Spleen (tissue), 13 donors: ENCODE results near the gene MED7. TPM values are rescaled to one million over a fixed set of nuclear protein-coding genes. Genes with fewer than 3 reads are reported as not detected.

Source experiments
- DNase-seq: peaks from one replicate; pipeline ENCODE4 v3.0.0-alpha.2; 2020
- H3K27ac ChIP-seq, 8 donors: fragments of 200-600 bp; sonication (generic) in 7 of 8; 1 replicate in 4 of 8; 2 replicates in 4 of 8; pipeline versions ENCODE4 v1.5.0 to v1.8.0; 2016 to 2021; ENCODE audit warnings: inconsistent platforms in 4 of 8, mild to moderate bottlenecking in 4 of 8, moderate library complexity in 1 of 8
- H3K27me3 ChIP-seq, 7 donors: fragments of 200-600 bp; sonication (generic) in 6 of 7; replicated peaks in 1 of 7; 1 replicate in 4 of 7; 2 replicates in 3 of 7; pipeline versions ENCODE4 v1.5.0 to v1.8.0; 2016 to 2021; ENCODE audit warnings: inconsistent platforms in 3 of 7, mild to moderate bottlenecking in 1 of 7
- H3K36me3 ChIP-seq, 6 donors: fragments of 200-600 bp; sonication (generic) in 5 of 6; 1 replicate in 4 of 6; 2 replicates in 2 of 6; pipeline versions ENCODE4 v1.5.0 to v1.8.0; 2016 to 2021; ENCODE audit warnings: inconsistent platforms in 2 of 6
- H3K4me1 ChIP-seq, 6 donors: fragments of 200-600 bp; sonication (generic) in 5 of 6; 1 replicate in 3 of 6; 2 replicates in 3 of 6; pipeline versions ENCODE4 v1.5.0 to v1.8.0; 2016 to 2021; ENCODE audit warnings: inconsistent platforms in 3 of 6
- H3K4me3 ChIP-seq, 8 donors: fragments of 200-600 bp; sonication (generic) in 7 of 8; 1 replicate in 4 of 8; 2 replicates in 4 of 8; pipeline versions ENCODE4 v1.5.0 to v1.8.0; 2016 to 2021; ENCODE audit warnings: inconsistent platforms in 4 of 8, mild to moderate bottlenecking in 4 of 8, moderate library complexity in 2 of 8
- H3K9me3 ChIP-seq, 8 donors: fragments of 200-600 bp; sonication (generic) in 7 of 8; 1 replicate in 4 of 8; 2 replicates in 4 of 8; pipeline versions ENCODE4 v1.5.0 to v1.8.0; 2016 to 2021; ENCODE audit warnings: inconsistent platforms in 4 of 8
- POLR2A ChIP-seq, 3 donors: fragments of 450-650 bp; IDR thresholded peaks; one replicate each; pipeline ENCODE4 v1.5.1; 2017; ENCODE audit warnings: antibody characterized with exemption in 3 of 3, mild to moderate bottlenecking in 1 of 3
- POLR2AphosphoS5 ChIP-seq, 3 donors: sonication (generic); formaldehyde crosslinking; IDR thresholded peaks; one replicate each; pipeline ENCODE4 v1.5.1; 2017; ENCODE audit warnings: antibody characterized with exemption in 3 of 3
- WGBS, 5 donors: extraction: QIAGEN DNeasy Blood & Tissue Kit in 3 of 5; methylation state at CpG; one replicate each; pipeline versions ENCODE4 v1.1.5 to v1.1.7; 2013 to 2018; 5-methylcytosine and 5-hydroxymethylcytosine counted together
- intact Hi-C: fragments of 100-400 bp; cut with DNase I; formaldehyde crosslinking; loops from one replicate; pipeline ENCODE4 v1.15.0; 2023; ENCODE audit warnings: low total_unique reads
- long read RNA-seq, 2 donors: transcript quantifications; one replicate each; lab custom pipeline, GENCODE V29; 2026
- polyA plus RNA-seq, 3 donors: library from polyadenylated mRNA; stranded (reverse); fragments of 200-250 nt; gene quantifications; one replicate each; pipeline ENCODE4 v1.2.1, GENCODE V29; 2013
- total RNA-seq, 7 donors: library from RNA; depleted of rRNA in 3 of 7; stranded (reverse); fragments of >200 nt in 3 of 7; fragmentation: NEBNext Ultra II Directional in 4 of 7; extraction: Animal tissue kit (Norgen Biotek cat#: 25700) in 4 of 7; gene quantifications; one replicate each; pipeline versions ENCODE4 v1.1.0 to v1.2.1, GENCODE V29; 2016 to 2021
- TF ChIP-seq, protein P1 (sequence below), 11 experiments: fragments of 200-600 bp in 7 of 11; fragments of 450-650 bp in 4 of 11; sonication (generic) in 4 of 11; IDR thresholded peaks in 8 of 11; conservative IDR thresholded peaks in 3 of 11; 1 replicate in 7 of 11; 2 replicates in 4 of 11; pipeline versions ENCODE4 v1.4.0 to v1.8.0; 2016 to 2021; ENCODE audit warnings: antibody characterized with exemption in 11 of 11, inconsistent platforms in 4 of 11, mild to moderate bottlenecking in 1 of 11
- donor health status: healthy with polysubstance abuse.
- donor health status: DM: no; HTN: no; CAD: no; lungs with moderate emphysema.
- donor health status: DM: no; HTN: no; CAD: no.
- donor health status: Bipolar disorder and iron deficiency.
- donor health status: healthy.
- donor health status: DM: no; HTN: no; CAD: no.
- donor health status: DM: yes; HTN: yes; CAD: no.

The MED7 gene
- total RNA-seq = 10 to 100 TPM in 6 of 7 donors, 1 to 10 TPM in 1; 9.5 to 15.9 (median 14.6) TPM
- polyA plus RNA-seq = 10 to 100 TPM; 22.8 to 27.0 (median 23.5) TPM
- long read RNA-seq, donor 1, transcript MED7-201 (2 exons, 2,402 nt) = major isoform, 12 of 16 reads
- long read RNA-seq, donor 1, partial matches to known transcripts = 0 of 16 reads
- long read RNA-seq, donor 1, other reads (novel, unspliced or antisense) = 0 of 16 reads
- long read RNA-seq, donor 2, transcript MED7-201 (2 exons, 2,402 nt) = major isoform, 6 of 6 reads
- long read RNA-seq, donor 2, partial matches to known transcripts = 0 of 6 reads
- long read RNA-seq, donor 2, other reads (novel, unspliced or antisense) = 0 of 6 reads

- intact Hi-C loops = no loop called here
- Histone ChIP-seq H3K4me1 (peaks cover 11 to 33% (median 21%) of the 10 kb centered on the region in 6 donors), H3K4me3 (peak within 1 kb of the TSS; percentile 50 to 86 (median 73)), H3K9me3 (no peaks in the 10 kb centered on the region), H3K36me3 (peaks cover 0 to 21% (median 15%) of the 10 kb centered on the region in 6 donors), H3K27me3 (no peaks in the 10 kb centered on the region), H3K27ac (peak within 1 kb of the TSS; percentile 89 to 98 (median 95))
- TF ChIP-seq POLR2A (IDR thresholded peaks at IDR 0.05) (peak; percentile 7 to 83 (median 18)), POLR2AphosphoS5 (IDR thresholded peaks at IDR 0.05) (peak; percentile 93 to 97 (median 95))
- TF ChIP-seq, protein P1, sequence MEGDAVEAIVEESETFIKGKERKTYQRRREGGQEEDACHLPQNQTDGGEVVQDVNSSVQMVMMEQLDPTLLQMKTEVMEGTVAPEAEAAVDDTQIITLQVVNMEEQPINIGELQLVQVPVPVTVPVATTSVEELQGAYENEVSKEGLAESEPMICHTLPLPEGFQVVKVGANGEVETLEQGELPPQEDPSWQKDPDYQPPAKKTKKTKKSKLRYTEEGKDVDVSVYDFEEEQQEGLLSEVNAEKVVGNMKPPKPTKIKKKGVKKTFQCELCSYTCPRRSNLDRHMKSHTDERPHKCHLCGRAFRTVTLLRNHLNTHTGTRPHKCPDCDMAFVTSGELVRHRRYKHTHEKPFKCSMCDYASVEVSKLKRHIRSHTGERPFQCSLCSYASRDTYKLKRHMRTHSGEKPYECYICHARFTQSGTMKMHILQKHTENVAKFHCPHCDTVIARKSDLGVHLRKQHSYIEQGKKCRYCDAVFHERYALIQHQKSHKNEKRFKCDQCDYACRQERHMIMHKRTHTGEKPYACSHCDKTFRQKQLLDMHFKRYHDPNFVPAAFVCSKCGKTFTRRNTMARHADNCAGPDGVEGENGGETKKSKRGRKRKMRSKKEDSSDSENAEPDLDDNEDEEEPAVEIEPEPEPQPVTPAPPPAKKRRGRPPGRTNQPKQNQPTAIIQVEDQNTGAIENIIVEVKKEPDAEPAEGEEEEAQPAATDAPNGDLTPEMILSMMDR (IDR thresholded peaks at IDR 0.05 in 8 of 11, conservative IDR thresholded peaks at IDR 0.05 in 3 of 11) = peak in 1 of 11 experiments; percentile 10
- 0 to 1% (median 1%) methylated on average over 34 to 48 of the region's 48 CpGs for WGBS, 5 donors
- DNase-seq = peak; percentile 97
Measured at GRCh38 chr5:157142317-157143126, at the start of gene MED7. Gene MED7, minus strand, starts transcription at chr5:157142865. Its CDS starts 3,434 bp downstream, at chr5:157139431.

DNA sequence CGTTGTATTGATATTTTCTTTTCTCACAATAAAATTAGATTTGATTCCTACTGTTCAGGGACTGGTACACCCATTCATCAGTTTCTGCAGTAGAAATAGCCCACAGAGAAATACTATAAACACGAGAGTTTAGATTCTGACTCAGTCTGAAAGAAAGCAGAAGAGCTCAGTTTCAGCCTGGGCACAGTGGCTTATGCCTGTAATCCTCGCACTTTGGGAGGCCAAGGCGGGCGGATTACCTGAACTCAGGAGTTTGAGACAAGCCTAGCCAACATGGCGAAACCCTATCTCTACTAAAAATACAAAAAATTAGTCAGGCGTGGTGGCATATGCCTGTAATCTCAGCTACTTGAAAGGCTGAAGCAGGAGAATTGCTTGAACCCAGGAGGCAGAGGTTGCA, 46.6 kb upstream of the MED7 start:
- H3K4me3 ChIP-seq = peak overlapping the region in 3 of 8 donors; percentile 3 to 65 (median 19)
- WGBS, 5 donors = 78 to 88% (median 82%) methylated on average over 7 of the region's 7 CpGs
- H3K27me3 ChIP-seq = no peaks in the 10 kb centered on the region
- H3K36me3 ChIP-seq = no peaks in the 10 kb centered on the region
- peaks cover 0 to 10% (median 6%) of the 10 kb centered on the region in 8 donors for H3K9me3 ChIP-seq
- no peak for DNase-seq
- TF ChIP-seq POLR2A (IDR thresholded peaks at IDR 0.05) (no peak), POLR2AphosphoS5 (IDR thresholded peaks at IDR 0.05) (no peak)
- TF ChIP-seq, protein P1 (IDR thresholded peaks at IDR 0.05 in 8 of 11, conservative IDR thresholded peaks at IDR 0.05 in 3 of 11) = no peak
- H3K4me1 ChIP-seq = peaks cover 0 to 50% (median under 1%) of the 10 kb centered on the region in 6 donors
- H3K27ac ChIP-seq = peak overlapping the region in 4 of 8 donors; percentile 3 to 84 (median 74)
- intact Hi-C loops = no loop called here

DNA sequence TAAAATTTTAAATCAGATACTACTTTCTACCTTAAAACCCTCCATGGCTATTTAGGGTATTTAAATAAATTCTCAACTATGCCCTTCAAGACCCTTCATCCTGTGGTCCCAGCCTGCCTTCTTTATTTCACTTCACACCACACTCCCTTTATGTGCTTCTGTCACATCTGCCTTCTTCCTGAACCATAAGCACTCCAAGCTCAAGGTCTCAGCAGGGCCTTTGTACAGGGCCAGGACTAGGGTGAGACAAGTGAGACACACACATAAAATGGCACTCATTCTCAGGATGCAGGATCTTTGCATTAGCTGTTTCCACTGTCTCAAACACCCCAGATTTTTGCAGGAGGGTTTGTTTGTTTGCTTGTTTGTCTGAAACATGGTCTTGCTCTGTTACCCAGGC, 45.6 kb upstream of the MED7 start:
- Histone ChIP-seq H3K4me3 (peak overlapping the region in 3 of 8 donors; percentile 2 to 65 (median 19)), H3K27ac (peak overlapping the region in 2 of 8 donors; percentile 78 to 84), H3K36me3 (no peaks in the 10 kb centered on the region), H3K4me1 (peaks cover 0 to 50% (median 0%) of the 10 kb centered on the region in 6 donors), H3K27me3 (no peaks in the 10 kb centered on the region), H3K9me3 (peaks cover 0 to 10% (median 6%) of the 10 kb centered on the region in 8 donors)
- DNase-seq = no peak
- intact Hi-C loops = no loop called here
- TF ChIP-seq POLR2A (IDR thresholded peaks at IDR 0.05) (no peak), POLR2AphosphoS5 (IDR thresholded peaks at IDR 0.05) (peak in 1 of 3 donors; percentile 19)
- TF ChIP-seq, protein P1 (IDR thresholded peaks at IDR 0.05 in 8 of 11, conservative IDR thresholded peaks at IDR 0.05 in 3 of 11) = no peak
